Measurements from ENCODE around the gene VSIR.

Gene VSIR

DNA sequence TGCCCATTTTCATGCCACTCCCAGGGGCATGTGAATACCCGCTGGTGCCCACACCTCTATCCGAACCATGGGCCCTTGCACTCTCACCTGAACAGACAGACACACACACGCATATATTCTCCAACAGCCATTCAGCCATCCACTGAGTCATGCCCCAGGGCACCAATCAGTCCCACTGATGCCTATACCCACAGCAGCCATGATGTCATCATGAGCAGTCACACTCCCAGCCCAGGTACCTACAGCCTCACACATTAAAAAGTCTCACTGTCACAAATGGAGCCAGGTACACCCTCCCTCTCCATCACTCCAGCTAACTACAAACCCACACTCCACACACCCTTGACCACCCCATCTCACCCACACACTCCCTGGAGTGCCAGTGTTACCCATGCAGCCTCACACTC, 12.2 kb downstream of the VSIR start:
- no peak for DNase-seq (ENCODE audit: low read depth in 1 of 2, low spot score in 1 of 2)
- Histone ChIP-seq H3K4me3 (replicated peaks; ENCODE audit: insufficient read depth, low read length) (no peak overlapping the region), H3K27me3 (ENCODE audit: insufficient read depth, poor library complexity, severe bottlenecking) (no peaks in the 10 kb centered on the region), H3K27ac (replicated peaks) (no peak overlapping the region)
- TF ChIP-seq GABPA (IDR thresholded peaks at IDR 0.05; ENCODE audit: low read depth) (no peak), SPI1 (IDR thresholded peaks at IDR 0.05; ENCODE audit: borderline replicate concordance, low read depth) (no peak), POLR2AphosphoS5 (IDR thresholded peaks at IDR 0.05; ENCODE audit: low read depth) (no peak; the same call in 1 of the 2 replicates)
- TF ChIP-seq, protein P1, sequence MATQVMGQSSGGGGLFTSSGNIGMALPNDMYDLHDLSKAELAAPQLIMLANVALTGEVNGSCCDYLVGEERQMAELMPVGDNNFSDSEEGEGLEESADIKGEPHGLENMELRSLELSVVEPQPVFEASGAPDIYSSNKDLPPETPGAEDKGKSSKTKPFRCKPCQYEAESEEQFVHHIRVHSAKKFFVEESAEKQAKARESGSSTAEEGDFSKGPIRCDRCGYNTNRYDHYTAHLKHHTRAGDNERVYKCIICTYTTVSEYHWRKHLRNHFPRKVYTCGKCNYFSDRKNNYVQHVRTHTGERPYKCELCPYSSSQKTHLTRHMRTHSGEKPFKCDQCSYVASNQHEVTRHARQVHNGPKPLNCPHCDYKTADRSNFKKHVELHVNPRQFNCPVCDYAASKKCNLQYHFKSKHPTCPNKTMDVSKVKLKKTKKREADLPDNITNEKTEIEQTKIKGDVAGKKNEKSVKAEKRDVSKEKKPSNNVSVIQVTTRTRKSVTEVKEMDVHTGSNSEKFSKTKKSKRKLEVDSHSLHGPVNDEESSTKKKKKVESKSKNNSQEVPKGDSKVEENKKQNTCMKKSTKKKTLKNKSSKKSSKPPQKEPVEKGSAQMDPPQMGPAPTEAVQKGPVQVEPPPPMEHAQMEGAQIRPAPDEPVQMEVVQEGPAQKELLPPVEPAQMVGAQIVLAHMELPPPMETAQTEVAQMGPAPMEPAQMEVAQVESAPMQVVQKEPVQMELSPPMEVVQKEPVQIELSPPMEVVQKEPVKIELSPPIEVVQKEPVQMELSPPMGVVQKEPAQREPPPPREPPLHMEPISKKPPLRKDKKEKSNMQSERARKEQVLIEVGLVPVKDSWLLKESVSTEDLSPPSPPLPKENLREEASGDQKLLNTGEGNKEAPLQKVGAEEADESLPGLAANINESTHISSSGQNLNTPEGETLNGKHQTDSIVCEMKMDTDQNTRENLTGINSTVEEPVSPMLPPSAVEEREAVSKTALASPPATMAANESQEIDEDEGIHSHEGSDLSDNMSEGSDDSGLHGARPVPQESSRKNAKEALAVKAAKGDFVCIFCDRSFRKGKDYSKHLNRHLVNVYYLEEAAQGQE (IDR thresholded peaks at IDR 0.05; ENCODE audit: insufficient replicate concordance, low read depth), result no peak
- TF ChIP-seq, protein P2, sequence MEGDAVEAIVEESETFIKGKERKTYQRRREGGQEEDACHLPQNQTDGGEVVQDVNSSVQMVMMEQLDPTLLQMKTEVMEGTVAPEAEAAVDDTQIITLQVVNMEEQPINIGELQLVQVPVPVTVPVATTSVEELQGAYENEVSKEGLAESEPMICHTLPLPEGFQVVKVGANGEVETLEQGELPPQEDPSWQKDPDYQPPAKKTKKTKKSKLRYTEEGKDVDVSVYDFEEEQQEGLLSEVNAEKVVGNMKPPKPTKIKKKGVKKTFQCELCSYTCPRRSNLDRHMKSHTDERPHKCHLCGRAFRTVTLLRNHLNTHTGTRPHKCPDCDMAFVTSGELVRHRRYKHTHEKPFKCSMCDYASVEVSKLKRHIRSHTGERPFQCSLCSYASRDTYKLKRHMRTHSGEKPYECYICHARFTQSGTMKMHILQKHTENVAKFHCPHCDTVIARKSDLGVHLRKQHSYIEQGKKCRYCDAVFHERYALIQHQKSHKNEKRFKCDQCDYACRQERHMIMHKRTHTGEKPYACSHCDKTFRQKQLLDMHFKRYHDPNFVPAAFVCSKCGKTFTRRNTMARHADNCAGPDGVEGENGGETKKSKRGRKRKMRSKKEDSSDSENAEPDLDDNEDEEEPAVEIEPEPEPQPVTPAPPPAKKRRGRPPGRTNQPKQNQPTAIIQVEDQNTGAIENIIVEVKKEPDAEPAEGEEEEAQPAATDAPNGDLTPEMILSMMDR (IDR thresholded peaks at IDR 0.05; ENCODE audit: insufficient read depth, low read length), result no peak

DNA sequence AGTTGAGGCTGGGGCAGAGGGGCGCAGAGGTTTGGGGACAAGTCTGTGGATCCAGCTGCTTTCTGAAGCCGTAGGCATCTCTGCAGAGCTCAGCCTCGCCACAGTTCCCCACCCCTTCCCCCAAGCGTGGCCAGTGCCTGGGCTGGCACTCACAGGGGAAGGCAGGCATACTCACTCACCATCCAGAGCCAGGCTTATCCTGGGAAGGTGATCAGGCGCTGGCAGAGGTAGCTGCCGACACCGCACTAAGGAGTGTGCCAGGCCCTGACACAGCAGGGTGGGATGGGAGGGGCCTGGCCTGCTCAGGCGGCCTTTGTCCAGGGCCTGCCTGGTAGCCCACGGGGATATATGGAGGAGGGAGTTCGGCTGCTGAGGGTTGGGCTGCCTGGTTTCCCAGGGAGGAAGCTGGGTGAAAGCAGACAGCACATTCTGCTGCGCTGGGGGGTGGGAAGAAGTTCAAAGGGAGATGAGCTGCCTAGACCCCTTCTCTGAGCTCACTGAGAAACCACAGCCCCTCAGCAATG, 15.9 kb downstream of the VSIR start:
- Histone ChIP-seq H3K27me3 (ENCODE audit: insufficient read depth, poor library complexity, severe bottlenecking) (no peaks in the 10 kb centered on the region), H3K4me3 (replicated peaks; ENCODE audit: insufficient read depth, low read length) (no peak overlapping the region), H3K27ac (replicated peaks) (peak overlapping the region; percentile 71)
- DNase-seq (ENCODE audit: low read depth in 1 of 2, low spot score in 1 of 2), result peak in 1 of 2 experiments; percentile 20
- TF ChIP-seq, protein P1 (IDR thresholded peaks at IDR 0.05; ENCODE audit: insufficient replicate concordance, low read depth), result no peak
- TF ChIP-seq, protein P2 (IDR thresholded peaks at IDR 0.05; ENCODE audit: insufficient read depth, low read length), result no peak
- no peak for TF ChIP-seq SPI1 (IDR thresholded peaks at IDR 0.05; ENCODE audit: borderline replicate concordance, low read depth)

DNA sequence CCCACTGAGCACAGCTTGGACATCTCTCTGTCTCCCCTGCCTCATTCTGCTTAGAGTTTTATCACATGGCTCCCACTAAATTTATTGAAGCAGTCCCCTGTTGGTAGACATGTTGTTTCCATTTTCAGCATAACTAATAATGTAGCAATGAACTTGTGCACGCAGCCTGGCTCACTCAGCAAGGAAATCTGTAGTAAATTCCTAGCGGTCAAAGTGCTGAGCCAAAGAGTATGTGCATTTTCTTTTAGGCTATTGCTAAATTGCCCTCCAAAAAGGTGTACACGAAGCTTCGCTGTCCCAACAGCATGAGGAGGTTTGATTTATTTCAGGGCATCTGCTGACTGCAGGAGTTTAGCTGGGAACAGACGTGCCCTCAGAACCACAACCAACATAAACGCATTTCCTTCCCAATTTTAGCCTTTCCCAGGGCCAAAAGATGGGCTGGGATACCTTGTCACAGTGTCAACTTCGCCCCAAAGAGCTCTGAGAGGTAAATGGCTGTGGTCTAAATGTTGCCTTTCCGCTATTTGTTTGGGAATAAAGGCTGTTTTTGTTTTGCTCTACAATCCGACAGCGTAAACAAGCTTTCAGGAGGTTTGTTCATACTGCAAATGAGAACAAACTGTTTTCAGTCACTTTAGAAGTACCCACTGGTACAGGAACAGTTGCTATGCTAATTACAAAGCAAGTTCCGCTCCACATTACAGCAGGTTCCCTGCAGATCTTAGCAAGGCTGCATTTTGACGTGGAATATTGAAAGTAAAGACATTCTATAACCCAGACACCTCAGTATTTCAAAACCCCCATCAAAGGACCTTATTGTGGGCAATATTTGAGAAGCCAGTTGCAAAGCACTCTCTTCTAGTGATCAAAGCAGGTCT, 16.8 kb downstream of the VSIR start:
- Histone ChIP-seq H3K27me3 (ENCODE audit: insufficient read depth, poor library complexity, severe bottlenecking) (no peaks in the 10 kb centered on the region), H3K4me3 (replicated peaks; ENCODE audit: insufficient read depth, low read length) (no peak overlapping the region), H3K27ac (replicated peaks) (peak overlapping the region; percentile 71)
- peak in 1 of 2 experiments; percentile 53 for DNase-seq (ENCODE audit: low read depth in 1 of 2, low spot score in 1 of 2)
- no peak for TF ChIP-seq GABPA (IDR thresholded peaks at IDR 0.05; ENCODE audit: low read depth)
- TF ChIP-seq, protein P2 (IDR thresholded peaks at IDR 0.05; ENCODE audit: insufficient read depth, low read length), result no peak

Measured in HL-60 (cell line).